ENCODE results near the gene NAA38. TPM values are rescaled to one million over a fixed set of nuclear protein-coding genes. Genes with fewer than 3 reads are reported as not detected.

NAA38 gene
- total RNA-seq, 1 donor = 29.7 TPM

DNA sequence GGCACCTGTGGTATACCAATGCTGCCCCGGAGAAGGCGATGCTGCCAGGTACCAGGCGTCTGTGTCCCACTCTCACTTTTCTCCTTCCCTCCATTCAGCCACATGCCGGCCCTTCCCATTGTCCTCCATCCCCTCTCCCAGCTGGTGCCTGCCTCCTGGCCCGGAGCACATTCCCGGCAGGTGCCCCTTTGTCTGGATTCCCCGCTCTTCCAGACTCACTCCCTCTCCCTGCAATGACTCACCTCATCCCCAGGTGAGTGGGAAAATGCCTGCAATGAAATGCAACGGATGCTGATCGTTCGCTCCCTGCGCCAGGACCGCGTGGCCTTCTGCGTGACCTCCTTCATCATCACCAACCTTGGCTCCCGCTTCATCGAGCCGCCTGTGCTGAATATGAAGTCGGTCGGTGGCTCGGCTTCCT, 33.8 kb downstream of the NAA38 start:
- no peaks in the 10 kb centered on the region for H4K20me1 ChIP-seq (ENCODE audit: insufficient read depth, low read length)
- H2AFZ ChIP-seq (ENCODE audit: low read length) = no peak overlapping the region
- no peaks in the 10 kb centered on the region for H3K36me3 ChIP-seq (ENCODE audit: insufficient read depth, low read length)
- peaks cover 4% of the 10 kb centered on the region for H3K27me3 ChIP-seq (ENCODE audit: insufficient read depth, low read length)
- H3K27ac ChIP-seq (ENCODE audit: low read depth, low read length) = no peak overlapping the region
- no peak overlapping the region for H3K4me2 ChIP-seq (ENCODE audit: insufficient read depth, low read length)
- DNase-seq (ENCODE audit: insufficient read length, low spot score, missing footprints) = no peak
- TF ChIP-seq, protein P1, sequence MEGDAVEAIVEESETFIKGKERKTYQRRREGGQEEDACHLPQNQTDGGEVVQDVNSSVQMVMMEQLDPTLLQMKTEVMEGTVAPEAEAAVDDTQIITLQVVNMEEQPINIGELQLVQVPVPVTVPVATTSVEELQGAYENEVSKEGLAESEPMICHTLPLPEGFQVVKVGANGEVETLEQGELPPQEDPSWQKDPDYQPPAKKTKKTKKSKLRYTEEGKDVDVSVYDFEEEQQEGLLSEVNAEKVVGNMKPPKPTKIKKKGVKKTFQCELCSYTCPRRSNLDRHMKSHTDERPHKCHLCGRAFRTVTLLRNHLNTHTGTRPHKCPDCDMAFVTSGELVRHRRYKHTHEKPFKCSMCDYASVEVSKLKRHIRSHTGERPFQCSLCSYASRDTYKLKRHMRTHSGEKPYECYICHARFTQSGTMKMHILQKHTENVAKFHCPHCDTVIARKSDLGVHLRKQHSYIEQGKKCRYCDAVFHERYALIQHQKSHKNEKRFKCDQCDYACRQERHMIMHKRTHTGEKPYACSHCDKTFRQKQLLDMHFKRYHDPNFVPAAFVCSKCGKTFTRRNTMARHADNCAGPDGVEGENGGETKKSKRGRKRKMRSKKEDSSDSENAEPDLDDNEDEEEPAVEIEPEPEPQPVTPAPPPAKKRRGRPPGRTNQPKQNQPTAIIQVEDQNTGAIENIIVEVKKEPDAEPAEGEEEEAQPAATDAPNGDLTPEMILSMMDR (IDR thresholded peaks at IDR 0.05; ENCODE audit: extremely low read depth, low read depth, low read length) = no peak
- peaks cover 6% of the 10 kb centered on the region for H3K4me1 ChIP-seq (ENCODE audit: insufficient read depth, low read length)
- H3K79me2 ChIP-seq (ENCODE audit: insufficient read depth, low read length) = no peaks in the 10 kb centered on the region
- H3K4me3 ChIP-seq (ENCODE audit: insufficient read depth, low read length) = no peak overlapping the region
- no peaks in the 10 kb centered on the region for H3K9me3 ChIP-seq (ENCODE audit: low read depth, low read length)

DNA sequence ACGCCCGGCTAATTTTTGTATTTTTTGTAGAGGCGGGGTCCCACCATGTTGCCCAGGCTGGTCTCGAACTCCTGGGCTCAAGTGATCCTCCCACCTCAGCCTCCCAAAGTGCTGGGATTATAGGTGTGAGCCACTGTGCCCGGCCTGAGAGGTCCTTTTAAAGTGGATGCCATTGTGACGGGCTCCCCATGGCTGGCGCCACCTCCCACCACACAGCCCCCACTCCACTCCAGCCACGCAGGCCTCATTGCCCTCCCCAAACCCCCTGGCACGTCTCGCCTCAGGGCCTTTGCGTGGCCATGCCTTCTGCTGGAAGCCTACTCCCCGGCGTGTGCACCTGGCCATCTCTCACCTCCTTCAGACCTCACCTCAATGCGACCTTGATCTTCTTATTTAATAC, 35.2 kb downstream of the NAA38 start:
- Histone ChIP-seq H3K9me3 (ENCODE audit: low read depth, low read length) (no peaks in the 10 kb centered on the region), H3K27ac (ENCODE audit: low read depth, low read length) (no peak overlapping the region)
- TF ChIP-seq, protein P1 (IDR thresholded peaks at IDR 0.05; ENCODE audit: extremely low read depth, low read depth, low read length) = no peak

DNA sequence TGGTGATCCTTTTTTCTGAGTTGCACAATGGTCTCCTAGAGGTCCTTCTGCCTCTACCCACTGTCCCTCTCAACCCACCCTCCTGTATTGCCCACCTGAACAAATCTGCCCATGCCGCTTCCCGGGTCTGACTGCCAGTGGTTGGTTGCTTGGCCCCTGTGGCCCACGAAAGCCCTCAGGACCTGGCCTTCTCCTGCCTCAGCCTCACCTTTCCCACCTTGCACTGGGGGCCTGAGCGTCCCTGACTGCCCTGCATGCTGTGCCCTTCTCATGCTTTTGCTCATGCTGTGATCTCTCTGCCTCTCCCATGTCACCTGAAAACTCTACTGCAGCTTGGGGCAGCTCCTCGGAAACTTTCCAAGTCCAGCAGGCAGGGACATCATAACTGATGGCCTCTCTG, 37.1 kb downstream of the NAA38 start:
- Histone ChIP-seq H3K4me1 (ENCODE audit: insufficient read depth, low read length) (peaks cover under 1% of the 10 kb centered on the region), H4K20me1 (ENCODE audit: insufficient read depth, low read length) (no peaks in the 10 kb centered on the region), H3K4me2 (ENCODE audit: insufficient read depth, low read length) (no peak overlapping the region), H2AFZ (ENCODE audit: low read length) (no peak overlapping the region), H3K27ac (ENCODE audit: low read depth, low read length) (no peak overlapping the region), H3K27me3 (ENCODE audit: insufficient read depth, low read length) (peaks cover 10% of the 10 kb centered on the region), H3K9me3 (ENCODE audit: low read depth, low read length) (no peaks in the 10 kb centered on the region), H3K36me3 (ENCODE audit: insufficient read depth, low read length) (no peaks in the 10 kb centered on the region), H3K79me2 (ENCODE audit: insufficient read depth, low read length) (no peaks in the 10 kb centered on the region), H3K4me3 (ENCODE audit: insufficient read depth, low read length) (no peak overlapping the region)
- no peak for DNase-seq (ENCODE audit: insufficient read length, low spot score, missing footprints)
- TF ChIP-seq, protein P1 (IDR thresholded peaks at IDR 0.05; ENCODE audit: extremely low read depth, low read depth, low read length) = no peak

More for the DNA sequence above, 35.2 kb downstream of the NAA38 start:
- Histone ChIP-seq H3K4me3 (ENCODE audit: insufficient read depth, low read length) (no peak overlapping the region), H4K20me1 (ENCODE audit: insufficient read depth, low read length) (no peaks in the 10 kb centered on the region), H3K27me3 (ENCODE audit: insufficient read depth, low read length) (peaks cover 4% of the 10 kb centered on the region), H3K36me3 (ENCODE audit: insufficient read depth, low read length) (no peaks in the 10 kb centered on the region), H3K4me1 (ENCODE audit: insufficient read depth, low read length) (peaks cover 6% of the 10 kb centered on the region), H2AFZ (ENCODE audit: low read length) (no peak overlapping the region), H3K4me2 (ENCODE audit: insufficient read depth, low read length) (no peak overlapping the region), H3K79me2 (ENCODE audit: insufficient read depth, low read length) (no peaks in the 10 kb centered on the region)
- no peak for DNase-seq (ENCODE audit: insufficient read length, low spot score, missing footprints)

DNA sequence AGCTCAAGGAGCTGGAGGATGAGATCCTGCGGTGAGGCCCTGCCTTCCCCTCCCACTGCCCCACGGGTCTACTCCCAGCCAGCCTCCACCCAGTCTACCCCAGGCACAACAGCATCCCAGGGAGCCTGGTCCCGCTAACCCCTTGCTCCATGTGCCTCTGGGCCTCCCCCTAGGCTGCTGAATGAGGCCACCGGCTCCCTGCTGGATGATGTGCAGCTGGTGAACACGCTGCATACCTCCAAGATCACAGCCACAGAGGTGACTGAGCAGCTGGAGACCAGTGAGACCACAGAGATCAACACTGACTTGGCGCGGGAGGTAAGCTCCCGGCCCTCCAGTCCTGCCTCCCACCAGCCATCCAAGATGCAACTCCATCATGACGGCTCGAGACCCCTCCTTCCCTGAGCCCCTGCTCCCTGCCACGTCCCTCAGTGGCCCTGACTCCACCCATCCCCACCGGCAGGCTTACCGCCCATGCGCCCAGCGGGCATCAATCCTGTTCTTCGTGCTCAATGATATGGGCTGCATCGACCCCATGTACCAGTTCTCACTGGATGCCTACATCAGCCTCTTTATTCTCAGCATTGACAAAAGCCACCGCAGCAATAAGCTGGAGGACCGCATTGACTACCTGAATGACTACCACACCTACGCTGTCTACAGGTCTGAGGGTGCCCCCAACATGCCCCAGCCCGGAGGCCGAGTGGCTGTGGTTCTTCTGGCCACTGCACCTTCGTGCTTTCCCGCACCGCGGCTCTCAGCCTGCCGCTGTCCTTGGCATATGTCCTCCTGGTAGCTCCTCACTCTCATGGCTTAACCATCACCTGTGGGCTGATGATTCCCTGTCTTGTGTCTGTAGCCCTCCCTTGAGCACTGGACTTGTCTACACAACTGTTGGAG, 38.4 kb downstream of the NAA38 start:
- Histone ChIP-seq H3K79me2 (ENCODE audit: insufficient read depth, low read length) (no peaks in the 10 kb centered on the region), H2AFZ (ENCODE audit: low read length) (no peak overlapping the region), H3K4me3 (ENCODE audit: insufficient read depth, low read length) (no peak overlapping the region), H3K4me2 (ENCODE audit: insufficient read depth, low read length) (no peak overlapping the region), H3K9me3 (ENCODE audit: low read depth, low read length) (no peaks in the 10 kb centered on the region), H3K36me3 (ENCODE audit: insufficient read depth, low read length) (no peaks in the 10 kb centered on the region), H3K27me3 (ENCODE audit: insufficient read depth, low read length) (peaks cover 10% of the 10 kb centered on the region), H3K27ac (ENCODE audit: low read depth, low read length) (no peak overlapping the region), H4K20me1 (ENCODE audit: insufficient read depth, low read length) (no peaks in the 10 kb centered on the region), H3K4me1 (ENCODE audit: insufficient read depth, low read length) (no peaks in the 10 kb centered on the region)
- TF ChIP-seq, protein P1 (IDR thresholded peaks at IDR 0.05; ENCODE audit: extremely low read depth, low read depth, low read length) = no peak
- DNase-seq (ENCODE audit: insufficient read length, low spot score, missing footprints) = no peak
